ENCODE data around the gene CABP7.

Gene CABP7

DNA sequence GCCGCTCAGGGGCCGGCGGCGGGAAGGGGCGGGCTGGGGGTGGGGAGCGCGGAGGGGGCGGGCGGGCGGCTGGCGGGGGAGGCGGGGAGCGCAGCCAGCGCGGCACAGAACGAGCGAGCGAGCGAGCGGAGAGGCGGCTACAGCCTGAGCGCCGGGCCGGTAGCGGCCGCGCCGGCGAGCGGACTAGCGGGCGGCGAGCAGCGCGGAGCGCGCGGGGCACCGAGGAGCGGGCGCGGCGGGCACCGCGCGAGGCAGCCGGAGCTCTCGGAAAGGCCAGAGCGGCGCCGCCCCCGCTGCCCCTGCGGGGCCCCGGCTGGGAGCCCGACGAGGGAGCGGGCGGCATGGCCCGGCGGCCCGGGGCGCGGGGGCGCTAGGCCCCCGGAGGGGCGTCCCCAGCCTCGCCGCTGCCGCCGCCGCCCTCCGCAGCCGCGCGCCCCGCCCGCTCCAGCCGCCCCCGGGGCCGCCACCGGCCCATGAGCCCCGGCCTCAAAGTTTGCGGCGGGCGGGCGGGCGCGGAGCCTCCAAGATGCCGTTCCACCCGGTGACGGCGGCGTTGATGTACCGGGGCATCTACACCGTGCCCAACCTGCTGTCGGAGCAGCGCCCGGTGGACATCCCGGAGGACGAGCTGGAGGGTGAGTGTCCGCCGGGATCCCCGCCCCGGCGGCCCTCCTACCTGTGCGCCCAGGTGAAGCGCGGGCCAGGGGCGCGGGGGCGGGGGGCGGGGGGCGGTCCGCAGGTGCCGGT, at the start of gene CABP7:
Gene CABP7 (plus strand): TSS at position 105 of the 747 bp plus-strand sequence. CDS start 422 bp downstream, at position 527.
- DNase-seq = no peak

DNA sequence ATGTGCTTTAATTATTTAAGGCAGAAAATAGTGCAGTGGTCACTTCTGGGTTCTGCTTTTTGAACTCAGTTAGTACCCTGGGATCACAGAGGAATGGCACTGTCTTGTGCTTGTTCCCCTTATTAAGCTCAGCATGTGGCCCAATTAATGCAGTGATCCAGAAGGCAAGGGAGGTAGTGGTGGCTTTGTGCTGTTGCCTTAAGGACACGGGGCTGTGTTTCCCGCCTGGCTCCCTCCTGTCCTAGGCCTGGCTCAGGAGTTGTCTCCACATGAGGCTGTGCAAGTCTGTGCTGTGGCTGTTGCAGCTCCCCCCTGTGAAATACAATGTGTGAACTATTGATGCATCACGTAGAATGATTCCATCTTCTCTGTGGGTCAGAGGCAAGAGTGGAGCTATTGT, 49.2 kb upstream of the CABP7 start:
- no peak for DNase-seq

DNA sequence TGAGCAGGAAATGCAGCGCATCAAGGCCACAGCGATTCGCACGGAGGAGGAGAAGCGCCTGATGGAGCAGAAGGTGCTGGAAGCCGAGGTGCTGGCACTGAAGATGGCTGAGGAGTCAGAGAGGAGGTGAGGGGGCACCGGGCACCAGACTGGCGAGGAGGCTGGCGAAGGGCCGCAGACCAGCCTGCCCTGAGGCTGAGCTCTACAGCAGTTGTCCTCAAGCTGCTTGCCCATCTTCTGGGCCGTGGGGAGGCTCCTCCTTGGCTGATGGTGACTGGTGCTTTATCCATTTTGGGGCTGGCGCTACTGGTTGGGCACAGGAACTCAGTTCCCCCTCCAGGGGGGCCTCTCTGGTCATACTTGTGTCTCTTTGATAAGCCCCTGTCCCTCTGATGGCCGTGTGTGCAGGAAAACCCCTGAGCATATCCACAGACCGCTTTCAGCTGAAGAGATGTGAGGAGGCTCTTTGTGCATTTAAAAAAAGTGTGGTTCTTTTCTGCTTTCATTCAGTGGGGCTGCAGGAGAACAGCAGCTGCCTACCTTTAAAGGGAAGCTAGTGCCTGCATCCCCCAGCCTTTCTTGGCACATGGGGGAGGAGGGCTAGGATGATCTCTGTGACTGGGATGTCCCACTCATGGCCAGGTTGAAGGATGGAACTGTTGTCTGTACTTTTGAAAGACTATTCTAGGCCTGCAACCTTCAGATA, 46.3 kb upstream of the CABP7 start:
- DNase-seq = no peak

DNA sequence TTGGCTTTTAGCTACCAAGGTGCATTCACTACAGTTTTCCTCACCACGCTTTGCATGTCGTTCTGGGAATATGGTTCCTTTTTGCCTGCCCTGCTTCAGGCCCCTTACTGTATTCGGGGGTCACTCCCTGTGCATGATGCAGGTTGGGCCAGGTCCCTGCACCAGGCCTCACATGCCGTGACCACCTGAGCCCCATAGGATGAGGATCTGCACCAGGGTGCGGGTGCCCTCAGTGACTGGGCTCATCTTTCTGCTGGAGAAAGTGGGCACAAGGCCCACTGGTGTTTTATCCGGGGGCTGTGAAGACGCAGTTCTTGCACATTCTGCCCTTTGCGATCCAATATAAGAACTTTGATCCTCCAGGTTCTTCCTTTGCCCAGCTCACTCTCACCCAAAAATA, 45.7 kb upstream of the CABP7 start:
- no peak for DNase-seq

DNA sequence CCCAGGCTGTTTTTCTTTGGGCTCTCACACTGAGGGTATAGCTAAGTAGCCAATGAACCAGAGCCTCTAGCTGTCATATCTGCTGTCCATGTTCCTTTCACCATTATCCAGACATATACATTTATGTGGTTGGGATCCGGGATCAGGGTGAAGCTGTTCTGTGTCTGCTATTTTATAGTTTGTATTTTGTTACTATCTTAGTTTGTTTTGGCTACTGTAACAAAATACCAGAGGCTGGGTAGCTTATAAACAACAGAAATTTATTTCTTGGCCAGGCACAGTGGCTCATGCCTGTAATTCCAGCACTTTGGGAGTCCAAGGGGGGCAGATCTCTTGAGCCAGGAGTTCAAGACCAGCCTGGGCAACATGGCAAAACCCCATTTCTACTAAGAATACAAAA, 40.5 kb upstream of the CABP7 start:
- no peak for DNase-seq

DNA sequence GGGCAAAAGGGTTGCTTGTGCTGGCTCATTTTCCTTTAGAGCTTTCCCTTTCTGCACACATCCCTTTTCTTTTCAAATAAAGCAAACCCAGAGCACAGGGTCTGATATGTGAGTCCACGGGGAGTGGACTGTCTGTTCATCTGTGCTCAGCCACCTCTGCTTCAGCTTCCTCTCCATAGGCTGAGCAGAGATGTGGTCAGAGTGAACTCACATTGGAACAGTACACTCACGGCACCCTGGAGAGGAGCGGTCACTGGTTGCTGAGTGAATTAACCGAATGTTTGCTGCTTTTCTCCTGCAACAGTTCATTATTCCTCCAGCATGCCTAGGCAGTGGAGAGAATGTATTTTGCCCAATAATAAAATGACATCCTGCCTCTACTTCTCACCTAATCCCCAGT, 36.3 kb upstream of the CABP7 start:
- no peak for DNase-seq

DNA sequence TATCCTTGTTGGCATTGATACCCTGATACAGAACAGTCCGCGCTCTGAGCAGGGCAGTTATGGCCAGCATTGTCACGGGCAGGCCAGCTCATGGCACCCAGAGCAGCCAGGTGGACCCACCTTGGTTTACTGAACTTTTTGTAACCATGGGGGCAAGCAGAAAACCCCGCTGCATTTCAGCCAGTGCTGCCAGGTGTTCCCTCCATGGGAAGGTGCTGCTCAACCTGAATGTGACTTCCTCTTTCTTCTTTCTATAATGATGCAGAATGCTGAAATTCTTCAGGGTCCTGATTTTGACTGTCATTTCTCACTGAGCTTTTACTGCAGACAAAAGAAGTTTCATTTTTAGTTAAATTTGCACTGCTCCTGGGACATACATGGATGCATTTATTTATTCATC, 35.6 kb upstream of the CABP7 start:
- no peak for DNase-seq

DNA sequence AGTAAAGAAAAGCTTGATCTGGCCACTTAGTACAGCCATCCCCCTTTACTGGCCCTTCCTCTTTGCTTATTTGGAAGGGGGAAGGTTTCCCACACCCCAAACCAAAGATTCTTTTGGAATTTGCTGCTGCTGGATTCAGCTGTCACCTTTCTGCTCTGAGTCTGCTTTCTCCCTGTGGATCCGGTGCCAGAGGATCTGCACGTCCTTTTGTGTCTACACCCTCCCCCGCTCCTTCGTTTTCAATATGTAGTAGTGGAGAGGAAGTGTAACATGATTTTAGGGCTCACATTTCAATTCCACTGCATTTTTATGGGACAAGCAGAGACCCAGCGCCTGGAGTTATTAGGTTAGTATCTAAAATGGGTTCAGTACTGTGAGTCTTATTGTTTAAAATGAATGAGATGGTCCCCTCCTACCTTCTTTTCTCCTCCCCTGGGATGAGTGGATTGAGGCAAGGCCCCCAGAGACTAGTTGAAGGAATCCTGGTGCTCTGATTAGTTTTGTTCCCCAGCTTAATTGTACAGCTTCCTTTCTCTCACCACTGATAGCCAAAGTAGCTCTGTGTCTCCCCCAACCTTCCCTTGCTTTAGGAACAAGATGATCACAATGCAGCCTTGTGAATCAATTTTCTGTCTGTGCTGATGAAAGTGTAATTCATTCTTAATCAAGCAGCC, 30.5 kb upstream of the CABP7 start:
- DNase-seq = no peak

DNA sequence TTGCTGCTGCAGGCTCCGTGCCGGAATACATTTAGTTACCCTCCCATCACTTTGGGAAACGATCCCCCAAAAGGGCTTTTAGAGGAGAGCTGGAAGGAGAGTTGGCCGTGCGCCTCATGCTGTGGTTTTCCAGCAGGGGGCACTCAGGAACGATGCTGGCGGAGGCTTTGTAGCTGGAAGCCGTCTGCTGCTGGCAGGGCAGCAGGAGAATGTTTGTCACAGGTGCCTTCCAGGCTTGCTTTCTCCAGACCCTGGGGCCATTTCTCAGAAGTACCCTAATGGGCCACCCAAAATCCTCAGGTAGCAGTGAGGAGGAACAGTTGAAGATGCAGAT, 30.0 kb upstream of the CABP7 start:
- peak; percentile 64 for DNase-seq

DNA sequence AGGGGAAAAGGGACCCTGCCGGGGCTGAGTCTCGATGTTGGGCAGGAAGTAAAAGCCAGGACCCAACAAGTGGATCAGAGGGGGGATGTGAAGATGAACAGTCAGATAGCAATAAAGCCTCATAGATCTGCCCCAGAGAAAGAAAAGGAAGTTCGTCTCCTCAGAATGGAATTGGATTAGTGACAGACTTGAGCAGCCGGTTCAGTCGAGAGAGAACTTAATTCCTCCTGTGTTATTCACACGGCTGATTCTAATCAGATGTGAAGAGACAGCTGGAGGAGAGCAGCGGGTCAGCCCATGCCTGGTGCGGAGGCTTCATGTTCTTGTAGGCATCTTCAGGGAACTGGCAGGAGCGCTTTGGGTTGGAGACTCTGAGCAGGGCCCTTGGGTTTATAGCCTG, 29.3 kb upstream of the CABP7 start:
- no peak for DNase-seq

DNA sequence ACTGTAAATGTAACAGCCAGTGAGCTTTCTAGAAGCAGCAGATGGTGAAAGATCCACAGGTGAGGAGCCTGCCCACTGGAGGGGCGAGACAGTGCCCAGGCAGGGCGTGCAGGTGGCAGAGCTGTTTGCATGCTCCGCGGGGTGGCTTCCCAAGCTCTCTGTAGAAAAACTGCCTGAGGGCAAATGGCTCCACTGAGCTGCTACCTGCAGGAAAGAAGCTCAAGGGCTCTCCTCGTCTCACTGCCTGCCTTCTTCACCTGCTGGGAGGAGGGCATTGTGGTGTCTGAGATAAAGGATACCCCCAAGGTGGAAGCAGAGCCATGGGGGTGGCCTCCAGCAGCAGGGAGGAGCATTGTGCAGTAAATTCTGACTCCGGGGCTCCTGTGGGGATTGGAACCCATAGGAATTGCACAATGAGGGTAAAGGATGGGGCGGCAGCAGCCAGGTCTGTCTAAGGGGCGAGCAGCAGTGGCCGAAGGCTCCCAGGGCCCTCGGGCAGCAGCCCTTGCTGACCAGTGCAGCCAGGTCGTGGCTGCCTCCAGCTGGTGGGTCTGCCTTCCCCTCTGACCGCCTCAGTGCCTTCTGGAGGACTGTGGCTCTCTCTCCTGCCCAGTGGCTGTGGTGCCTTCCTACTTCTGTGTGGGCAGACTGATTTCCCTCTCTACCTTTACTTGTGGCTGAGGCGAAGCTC, 28.0 kb upstream of the CABP7 start:
- no peak for DNase-seq

DNA sequence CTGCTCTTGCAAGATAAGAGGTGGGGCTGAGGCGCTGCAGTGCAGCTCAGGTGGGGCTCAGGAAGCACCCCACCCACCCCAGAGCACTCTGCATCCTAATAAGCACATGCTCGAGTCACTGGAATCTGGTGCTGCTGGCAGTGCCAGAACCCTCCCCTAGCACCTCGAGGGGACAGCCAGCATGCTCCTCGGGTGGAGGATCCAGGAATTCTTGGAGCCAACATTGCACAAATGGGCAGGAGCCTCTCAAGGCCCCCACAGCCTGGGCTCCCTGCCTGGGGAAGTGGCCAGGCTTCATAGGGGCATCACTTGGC, 27.5 kb upstream of the CABP7 start:
- no peak for DNase-seq

DNA sequence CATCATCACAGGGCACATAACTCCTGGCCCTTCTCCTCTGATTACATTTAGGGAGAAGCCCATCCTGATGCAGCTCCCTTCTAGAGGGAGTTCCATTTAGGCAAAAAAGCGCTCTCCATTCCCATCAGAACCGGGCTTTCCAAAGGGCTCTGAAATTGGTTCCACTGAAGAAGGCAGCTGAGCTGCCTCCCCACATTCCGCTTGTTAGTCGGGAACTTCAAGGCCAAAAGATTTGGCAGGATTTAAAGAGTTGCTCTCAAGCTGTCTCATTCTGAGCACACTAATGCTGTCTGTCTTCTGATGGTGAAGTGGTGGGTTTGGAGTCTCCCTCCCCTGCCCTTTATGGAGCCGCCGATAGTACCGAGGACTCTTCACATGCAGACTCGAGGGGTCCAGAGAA, 26.6 kb upstream of the CABP7 start:
- DNase-seq = no peak

DNA sequence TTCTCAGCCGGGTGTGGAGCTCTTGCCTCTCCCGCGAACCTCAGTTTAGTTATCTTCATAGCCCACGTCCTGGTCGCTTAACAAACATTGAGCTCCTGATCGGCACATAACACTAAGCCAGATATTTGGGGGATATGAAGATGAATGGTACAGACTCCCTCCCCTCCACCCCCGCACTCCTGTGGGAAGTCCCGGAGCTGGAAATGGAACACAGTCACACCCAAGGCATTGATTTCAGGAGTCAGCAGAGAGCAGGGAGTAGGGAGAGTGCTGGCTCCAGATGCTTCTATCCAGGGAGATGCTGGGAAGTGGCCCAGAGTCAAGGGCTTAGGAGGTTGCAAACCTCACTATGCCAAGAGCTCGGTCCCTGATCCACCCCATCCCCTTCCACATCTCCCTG, 26.1 kb upstream of the CABP7 start:
- DNase-seq = no peak

DNA sequence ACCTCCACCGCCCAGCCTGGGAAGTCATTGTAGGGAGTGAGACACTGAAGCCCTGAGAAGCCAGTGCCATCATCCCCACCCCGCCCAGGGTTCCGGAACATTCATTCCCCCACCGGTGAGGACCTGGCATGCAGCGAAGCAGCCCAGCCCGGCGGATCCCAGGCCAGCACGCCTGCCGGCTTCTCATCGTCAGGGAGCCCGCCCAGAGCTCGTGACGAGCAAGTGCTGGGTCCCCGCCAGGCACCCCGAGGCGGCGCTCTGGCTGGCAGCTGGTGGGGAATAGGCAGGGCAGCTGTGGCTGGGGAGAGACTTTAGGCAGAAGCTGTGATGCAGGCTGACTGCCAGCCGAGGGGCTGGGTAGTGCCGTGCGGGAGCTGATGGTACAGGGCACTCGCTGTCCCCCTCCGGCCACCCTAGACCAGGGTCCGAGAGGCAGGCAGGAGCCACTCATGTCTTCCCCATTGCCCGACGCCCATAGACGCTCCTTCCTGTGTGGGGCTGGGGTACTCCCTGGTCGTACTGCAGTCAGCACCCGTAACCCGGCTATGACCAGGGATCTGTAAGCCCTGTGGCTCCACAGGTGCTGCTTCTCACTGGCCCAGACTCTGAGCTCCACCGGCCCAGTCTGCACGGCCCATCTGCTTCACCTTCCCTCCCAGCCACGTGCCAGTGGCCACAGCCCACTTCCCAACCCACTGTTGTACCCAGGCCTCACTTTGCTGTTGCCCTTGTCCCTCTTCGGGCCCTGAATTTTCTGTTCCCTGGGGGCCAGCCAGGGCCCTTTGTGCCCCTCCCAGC, 24.5 kb upstream of the CABP7 start:
- no peak for DNase-seq

DNA sequence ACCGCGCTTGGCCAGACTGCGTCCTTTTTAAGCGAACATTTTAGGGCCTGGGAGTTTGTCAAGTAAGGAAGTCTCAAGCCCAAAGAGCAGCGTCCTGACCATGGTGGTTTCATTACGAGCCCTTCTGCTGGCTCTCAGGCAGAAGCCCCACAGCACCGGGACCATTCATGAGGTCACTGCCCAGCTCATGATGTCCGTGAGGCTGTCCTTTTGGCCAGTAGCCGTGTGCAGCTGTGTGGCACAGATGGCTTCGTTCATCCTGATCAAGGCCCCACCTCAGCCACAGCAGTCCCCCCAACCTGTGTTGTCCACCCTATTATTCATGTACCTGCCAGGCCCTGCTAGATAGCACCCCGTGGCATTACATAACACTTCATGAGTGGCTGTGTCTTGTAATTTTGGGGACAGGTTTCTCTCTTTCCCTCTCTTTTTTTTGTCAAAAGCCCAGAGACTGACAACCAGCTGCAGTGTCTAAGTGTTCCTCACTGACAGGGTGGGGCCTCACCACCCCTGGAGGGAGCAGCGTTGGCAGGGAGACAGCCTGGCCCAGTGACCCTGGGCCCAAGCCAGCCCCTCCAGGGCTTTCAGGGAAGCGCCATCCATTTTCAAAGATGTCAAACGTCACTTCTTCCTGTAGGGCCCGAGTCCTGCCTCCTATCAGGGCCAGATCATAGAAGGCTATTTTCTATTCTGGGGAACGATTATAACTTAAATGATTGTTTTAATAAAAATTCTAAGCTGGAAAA, 21.8 kb upstream of the CABP7 start:
- no peak for DNase-seq

DNA sequence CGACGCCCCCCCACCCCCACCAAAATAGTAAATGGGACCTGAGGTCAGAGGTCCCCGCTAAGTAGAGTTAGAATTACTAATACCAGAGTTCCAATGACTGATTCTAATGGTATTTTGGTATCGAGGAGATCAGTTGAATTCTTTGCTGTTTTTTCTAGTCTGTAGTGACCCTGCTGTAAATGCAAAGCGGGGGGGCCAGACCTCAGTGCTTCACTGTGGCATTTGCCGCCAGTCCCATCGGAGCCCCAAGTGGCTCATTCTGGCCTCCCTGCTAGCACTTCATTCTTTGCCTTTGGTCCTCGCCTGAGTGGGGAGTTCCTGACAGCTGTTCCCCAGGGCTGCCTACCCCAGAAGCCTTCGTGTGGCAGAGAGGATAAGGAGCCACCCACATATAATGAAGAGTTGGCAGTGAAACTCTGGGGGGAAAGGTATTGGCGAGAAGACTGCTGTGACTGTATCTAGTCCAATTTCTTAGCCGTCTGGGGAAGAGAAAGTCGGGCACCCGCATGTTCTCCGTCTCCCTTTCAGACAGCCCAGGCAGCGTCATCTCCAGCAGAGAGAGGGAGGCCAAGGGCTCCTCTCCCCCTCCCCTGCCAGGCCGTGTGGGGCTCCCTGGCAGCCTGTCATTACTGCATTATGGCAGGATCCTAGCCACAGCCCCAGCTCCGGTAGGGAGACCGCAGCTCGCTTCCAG, 19.4 kb upstream of the CABP7 start:
- DNase-seq = no peak

DNA sequence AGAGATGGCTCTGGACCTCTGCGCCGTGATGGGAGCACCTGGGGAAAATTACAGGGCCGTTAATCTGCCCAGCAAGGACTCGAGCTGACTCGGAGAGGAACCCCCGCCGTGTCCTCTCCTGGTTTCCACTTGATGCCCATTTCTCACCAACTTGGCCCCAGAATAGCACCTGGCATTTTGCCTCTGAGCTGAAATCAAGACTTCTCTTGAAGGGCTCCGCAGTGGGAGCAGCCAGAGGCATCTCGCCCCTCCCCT, 19.0 kb upstream of the CABP7 start:
- no peak for DNase-seq

DNA sequence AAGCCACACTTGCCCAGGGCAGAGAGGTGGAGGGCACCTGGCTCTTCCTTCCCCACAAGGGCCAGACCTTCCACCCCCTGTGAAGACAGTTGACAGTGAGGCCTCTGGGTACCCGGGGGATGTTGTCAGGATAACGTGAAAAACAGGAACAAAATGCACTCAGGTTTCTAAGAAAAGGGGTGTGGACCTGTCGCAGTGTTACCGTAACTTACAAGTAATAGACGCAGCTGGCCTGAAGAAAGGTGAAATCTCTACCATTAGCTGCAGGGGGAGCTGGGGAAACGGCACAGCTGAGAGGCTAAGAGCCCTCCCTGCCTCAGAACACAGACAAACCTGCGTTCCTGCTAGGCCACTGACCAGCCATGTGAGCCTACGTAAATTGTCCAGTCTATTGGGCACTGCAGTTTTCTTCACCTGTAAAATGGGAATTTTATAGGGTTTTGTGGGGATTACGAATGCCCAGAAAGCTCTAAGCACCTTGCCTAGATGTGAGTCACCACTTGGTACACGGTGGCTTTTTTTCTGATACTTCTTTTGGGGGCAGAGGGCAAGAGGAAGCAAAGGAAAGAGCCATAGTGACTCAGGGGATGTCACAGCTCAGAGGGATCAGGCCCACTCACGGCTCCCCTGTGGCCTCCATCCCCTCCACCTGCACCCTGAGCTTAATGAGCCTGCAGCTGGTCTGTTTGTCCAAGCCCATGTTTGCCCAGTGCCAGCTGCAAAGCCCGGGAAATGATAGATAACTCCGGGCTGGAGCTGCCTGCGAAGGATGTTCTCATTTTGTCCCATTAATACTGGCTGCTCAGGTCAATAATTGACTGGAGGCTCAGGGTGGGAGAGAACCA, 18.4 kb upstream of the CABP7 start:
- no peak for DNase-seq

DNA sequence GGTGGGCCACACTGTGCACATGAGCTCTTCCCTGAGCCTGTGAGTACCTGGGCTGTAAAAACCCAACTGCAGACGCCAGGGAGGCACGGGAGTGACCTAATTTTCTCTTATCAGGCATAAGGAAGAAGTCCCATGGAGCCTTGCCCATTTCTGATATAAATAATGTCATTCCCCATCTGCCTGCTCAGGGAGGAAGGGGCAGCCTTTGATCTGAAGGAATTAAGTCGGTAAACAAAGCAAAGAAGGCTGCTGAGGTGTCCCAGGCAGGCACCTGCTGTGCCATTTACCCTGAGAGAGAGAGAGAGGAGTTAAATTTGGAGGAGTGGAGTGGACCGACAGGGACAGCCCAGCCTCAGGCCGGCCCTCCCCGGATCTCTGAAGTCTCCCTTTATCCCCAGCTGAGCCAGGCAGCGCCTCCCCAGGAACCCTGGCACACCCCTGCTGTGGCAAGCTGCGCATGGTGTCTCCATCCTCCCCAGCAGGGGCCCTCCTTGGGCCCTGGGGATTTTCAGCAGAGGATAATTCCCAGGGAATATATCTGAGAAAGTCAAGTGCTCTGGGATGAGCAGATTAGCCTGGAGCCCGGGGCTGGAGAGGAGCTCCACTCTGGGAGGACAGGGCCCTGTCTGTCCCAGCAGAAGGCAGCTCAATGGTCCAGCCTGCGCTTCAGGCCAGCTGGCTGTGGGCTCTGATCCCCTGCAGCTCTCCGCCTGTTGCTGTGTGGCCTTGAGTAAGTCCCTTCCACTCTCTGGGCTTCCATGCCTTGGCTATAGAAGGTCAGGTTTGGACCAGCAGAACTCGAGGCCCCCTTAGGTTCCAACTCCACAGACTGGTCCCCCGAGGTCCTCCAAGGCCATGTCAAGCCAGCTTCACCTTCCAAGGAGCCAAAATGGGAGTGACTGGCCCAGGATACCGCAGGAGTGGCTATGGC, 17.5 kb upstream of the CABP7 start:
- DNase-seq = no peak

Measured in stimulated activated CD8-positive, alpha-beta memory T cell treated with anti-CD3 and anti-CD28 coated beads, Interleukin-4, amount 100 ng/mL, for 48 hours (primary cell).